Adrenal gland (tissue), 12 donors: ENCODE measurements around the gene SANBR. TPM values are rescaled to one million over a fixed set of nuclear protein-coding genes. Genes with fewer than 3 reads are reported as not detected.

Experiments used
- DNase-seq, 7 donors: peaks; one replicate each; pipeline ENCODE4 v3.0.0-alpha.2; 2019 to 2020
- H3K27ac ChIP-seq, 5 donors: fragments of 200-600 bp; sonication (generic) in 4 of 5; 1 replicate in 3 of 5; 2 replicates in 2 of 5; pipeline versions ENCODE4 v1.5.1 to v1.8.0; 2016 to 2020; ENCODE audit warnings: mild to moderate bottlenecking in 1 of 5
- H3K27me3 ChIP-seq: fragments of 200-600 bp; 2 replicates; pipeline ENCODE4 v1.8.0; 2021
- H3K36me3 ChIP-seq, 2 donors: fragments of 200-600 bp; replicated peaks in 1 of 2; 1 replicate in 1 of 2; 2 replicates in 1 of 2; pipeline versions ENCODE4 v1.5.1 to v1.8.0; 2018 to 2022
- H3K4me1 ChIP-seq, 2 donors: fragments of 200-600 bp; replicated peaks in 1 of 2; 1 replicate in 1 of 2; 2 replicates in 1 of 2; pipeline versions ENCODE4 v1.5.1 to v1.8.0; 2018 to 2021
- H3K4me3 ChIP-seq, 4 donors: fragments of 200-600 bp; sonication (generic) in 3 of 4; one replicate each; pipeline ENCODE4 v1.5.1; 2016 to 2018
- H3K9me3 ChIP-seq, 3 donors: fragments of 200-600 bp; sonication (generic) in 1 of 3; replicated peaks in 1 of 3; 1 replicate in 2 of 3; 2 replicates in 1 of 3; pipeline versions ENCODE4 v1.5.1 to v1.8.0; 2016 to 2021
- POLR2A ChIP-seq, 2 donors: fragments of 450-650 bp; IDR thresholded peaks; one replicate each; pipeline ENCODE4 v1.6.1; 2017; ENCODE audit warnings: antibody characterized with exemption in 2 of 2, mild to moderate bottlenecking in 2 of 2, moderate library complexity in 1 of 2
- WGBS, 4 donors: extraction: QIAGEN DNeasy Blood & Tissue Kit in 2 of 4; methylation state at CpG; one replicate each; pipeline versions ENCODE4 v1.1.5 to v1.1.7; 2013 to 2017; 5-methylcytosine and 5-hydroxymethylcytosine counted together
- intact Hi-C, 2 donors: fragments of 100-400 bp; cut with DNase I; formaldehyde crosslinking; loops; one replicate each; pipeline versions ENCODE4 v1.14.1 to v1.15.0; 2022 to 2023
- polyA plus RNA-seq, 3 donors: library from polyadenylated mRNA; stranded (reverse); fragments of 200-250 nt in 2 of 3; fragments of 350-450 nt in 1 of 3; fragmentation: Illumina TruSeq in 1 of 3; extraction: RNeasy Lipid Tissue Mini Kit (QIAGEN cat#74804) in 1 of 3; gene quantifications; one replicate each; pipeline ENCODE4 v1.2.3, GENCODE V29; 2013 to 2014
- total RNA-seq, 9 donors: library from RNA; depleted of rRNA in 4 of 9; stranded (reverse); fragments of >200 nt in 4 of 9; fragments of 120-200 nt in 1 of 9; fragmentation: NEBNext Ultra II Directional in 1 of 9; extraction: Animal tissue kit (Norgen Biotek cat#: 25700) in 1 of 9; gene quantifications; one replicate each; pipeline versions ENCODE4 v1.1.0 to v1.2.4, GENCODE V29; 2013 to 2023
- TF ChIP-seq, protein P1 (sequence below), 6 experiments: fragments of 450-650 bp in 4 of 6; fragments of 200-600 bp in 2 of 6; sonication (generic) in 1 of 6; IDR thresholded peaks; 1 replicate in 5 of 6; 2 replicates in 1 of 6; pipeline versions ENCODE4 v1.5.1 to v1.8.0; 2016 to 2021; ENCODE audit warnings: antibody characterized with exemption in 6 of 6, mild to moderate bottlenecking in 2 of 6, moderate library complexity in 1 of 6
- donor health status: healthy with polysubstance abuse.
- donor health status: Bipolar disorder and iron deficiency.
- donor health status: DM: yes; HTN: yes; CAD: no.
- donor health status: DM: no; HTN: no; CAD: no.
- donor health status: DM: no; HTN: no; CAD: no.
- donor health status: DM: yes; HTN: yes; CAD: no.

SANBR gene
- total and polyA plus RNA-seq, 12 donors, result 1.2 to 7.4 (median 3.3) TPM

GRCh38 chr2:61114147-61114546, 48.5 kb downstream of the SANBR start:
- intact Hi-C loops, result no loop called here
- WGBS, 4 donors, result 82 to 84% (median 83%) methylated on average over 6 of the region's 6 CpGs
- TF ChIP-seq POLR2A (IDR thresholded peaks at IDR 0.05), result no peak
- TF ChIP-seq, protein P1, sequence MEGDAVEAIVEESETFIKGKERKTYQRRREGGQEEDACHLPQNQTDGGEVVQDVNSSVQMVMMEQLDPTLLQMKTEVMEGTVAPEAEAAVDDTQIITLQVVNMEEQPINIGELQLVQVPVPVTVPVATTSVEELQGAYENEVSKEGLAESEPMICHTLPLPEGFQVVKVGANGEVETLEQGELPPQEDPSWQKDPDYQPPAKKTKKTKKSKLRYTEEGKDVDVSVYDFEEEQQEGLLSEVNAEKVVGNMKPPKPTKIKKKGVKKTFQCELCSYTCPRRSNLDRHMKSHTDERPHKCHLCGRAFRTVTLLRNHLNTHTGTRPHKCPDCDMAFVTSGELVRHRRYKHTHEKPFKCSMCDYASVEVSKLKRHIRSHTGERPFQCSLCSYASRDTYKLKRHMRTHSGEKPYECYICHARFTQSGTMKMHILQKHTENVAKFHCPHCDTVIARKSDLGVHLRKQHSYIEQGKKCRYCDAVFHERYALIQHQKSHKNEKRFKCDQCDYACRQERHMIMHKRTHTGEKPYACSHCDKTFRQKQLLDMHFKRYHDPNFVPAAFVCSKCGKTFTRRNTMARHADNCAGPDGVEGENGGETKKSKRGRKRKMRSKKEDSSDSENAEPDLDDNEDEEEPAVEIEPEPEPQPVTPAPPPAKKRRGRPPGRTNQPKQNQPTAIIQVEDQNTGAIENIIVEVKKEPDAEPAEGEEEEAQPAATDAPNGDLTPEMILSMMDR (IDR thresholded peaks at IDR 0.05), result no peak
- Histone ChIP-seq H3K4me3 (no peak overlapping the region), H3K27me3 (no peaks in the 10 kb centered on the region), H3K9me3 (no peaks in the 10 kb centered on the region), H3K27ac (no peak overlapping the region), H3K4me1 (no peaks in the 10 kb centered on the region), H3K36me3 (peaks cover 0 to 4% of the 10 kb centered on the region in 2 donors)
- no peak for DNase-seq

Other genes starting within 250 kb of the SANBR start
- 10 to 100 TPM in 6 of 9 donors, 1 to 10 TPM in 3; 4.0 to 15.0 (median 10.6) TPM for gene REL, start 184.3 kb upstream of the SANBR start, total RNA-seq
- 1 to 10 TPM in 2 of 3 donors, under 1 TPM in 1; 0.51 to 2.5 (median 2.1) TPM for gene REL, start 184.3 kb upstream of the SANBR start, polyA plus RNA-seq
- 10 to 100 TPM; 20.0 to 44.9 (median 28.3) TPM for gene PEX13, start 48.2 kb upstream of the SANBR start, total RNA-seq
- 10 to 100 TPM in 1 of 3 donors, 1 to 10 TPM in 2; 8.3 to 20.9 (median 8.6) TPM for gene PEX13, start 48.2 kb upstream of the SANBR start, polyA plus RNA-seq
- gene PUS10, start 47.6 kb upstream of the SANBR start, total RNA-seq, result 10 to 100 TPM in 2 of 9 donors, 1 to 10 TPM in 7; 2.2 to 10.6 (median 7.0) TPM
- gene PUS10, start 47.6 kb upstream of the SANBR start, polyA plus RNA-seq, result 1 to 10 TPM; 2.8 to 7.1 (median 3.2) TPM
- gene C2orf74, start 96.3 kb downstream of the SANBR start, total RNA-seq, result 10 to 100 TPM in 8 of 9 donors, 1 to 10 TPM in 1; 6.3 to 38.4 (median 29.4) TPM
- gene C2orf74, start 96.3 kb downstream of the SANBR start, polyA plus RNA-seq, result 10 to 100 TPM; 30.1 to 74.8 (median 46.2) TPM